Testis (tissue), 3 donors: ENCODE measurements around the gene CARMIL1. TPM values are rescaled to one million over a fixed set of nuclear protein-coding genes. Genes with fewer than 3 reads are reported as not detected.

Experiments used
- DNase-seq: peaks from one replicate; pipeline ENCODE4 v3.0.0-alpha.2; 2019
- H3K27ac ChIP-seq, 2 donors: fragments of 200-600 bp; sonication (generic); one replicate each; pipeline ENCODE4 v1.5.1; 2019
- H3K27me3 ChIP-seq: fragments of 200-600 bp; sonication (generic); one replicate; pipeline ENCODE4 v1.5.1; 2019
- H3K36me3 ChIP-seq: fragments of 200-600 bp; sonication (generic); one replicate; pipeline ENCODE4 v1.5.1; 2017; ENCODE audit warnings: low read depth; ENCODE audit errors: missing control alignments
- H3K4me1 ChIP-seq: fragments of 200-600 bp; sonication (generic); one replicate; pipeline ENCODE4 v1.5.1; 2019
- H3K4me3 ChIP-seq, 2 donors: fragments of 200-600 bp; sonication (generic); one replicate each; pipeline ENCODE4 v1.5.1; 2017 to 2019
- H3K9me3 ChIP-seq: fragments of 200-600 bp; sonication (generic); one replicate; pipeline ENCODE4 v1.5.1; 2017
- CTCF ChIP-seq, 3 experiments: fragments of 450-650 bp in 2 of 3; fragments of 200-600 bp in 1 of 3; sonication (generic) in 1 of 3; IDR thresholded peaks; one replicate each; pipeline ENCODE4 v1.5.1; 2016 to 2019; ENCODE audit warnings: antibody characterized with exemption in 3 of 3, mild to moderate bottlenecking in 2 of 3, moderate library complexity in 1 of 3
- POLR2A ChIP-seq: fragments of 450-650 bp; IDR thresholded peaks from one replicate; pipeline ENCODE4 v1.6.1; 2017; ENCODE audit warnings: antibody characterized with exemption, mild to moderate bottlenecking, moderate library complexity
- WGBS, 2 donors: methylation state at CpG; one replicate each; pipeline ENCODE4 v1.1.5; 2018; 5-methylcytosine and 5-hydroxymethylcytosine counted together
- intact Hi-C: fragments of 100-400 bp; cut with DNase I; formaldehyde crosslinking; loops from one replicate; pipeline ENCODE4 v1.15.1; 2023; ENCODE audit warnings: low total_unique reads
- polyA plus RNA-seq: library from polyadenylated mRNA; stranded (reverse); fragments of 350-450 nt; fragmentation: Illumina TruSeq; extraction: RNeasy Lipid Tissue Mini Kit (QIAGEN cat#74804); gene quantifications from one replicate; pipeline ENCODE4 v1.2.3, GENCODE V29; 2014; ENCODE audit warnings: low read depth, low replicate concordance; ENCODE audit not compliant: insufficient read depth
- total RNA-seq, 2 donors: library from RNA; depleted of rRNA; stranded (reverse); fragments of >200 nt; gene quantifications; one replicate each; pipeline ENCODE4 v1.2.3, GENCODE V29; 2016

The CARMIL1 gene
- total and polyA plus RNA-seq, 3 donors from 2014 or later, result 39.4 to 120 (median 108) TPM

DNA sequence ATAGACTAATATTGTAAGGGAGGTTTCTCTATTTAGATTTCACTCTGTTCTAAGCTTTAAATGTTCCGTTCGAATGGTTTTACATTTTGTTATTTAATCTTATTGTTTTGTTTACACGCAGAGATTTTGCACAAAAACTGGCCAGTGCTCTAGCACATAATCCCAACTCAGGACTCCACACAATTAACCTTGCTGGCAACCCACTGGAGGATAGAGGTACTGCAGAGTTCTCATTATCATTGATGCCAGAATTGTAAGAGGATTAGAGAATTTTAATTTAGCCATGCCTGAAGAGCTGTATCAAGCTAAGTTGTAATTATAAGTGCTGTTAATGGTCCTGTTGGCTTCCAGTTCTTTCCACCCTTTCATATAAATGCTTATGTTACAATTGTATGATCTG lies 193.1 kb downstream of the CARMIL1 start:
- Histone ChIP-seq H3K9me3 (no peaks in the 10 kb centered on the region), H3K36me3 (no peaks in the 10 kb centered on the region), H3K4me1 (peaks cover 5% of the 10 kb centered on the region), H3K27ac (no peak overlapping the region), H3K4me3 (no peak overlapping the region), H3K27me3 (no peaks in the 10 kb centered on the region)
- WGBS, 2 donors, result 74 to 75% methylated on average over 3 of the region's 3 CpGs
- intact Hi-C loops, result no loop called here
- no peak for TF ChIP-seq POLR2A
- peak in 2 of 3 experiments; percentile 21 to 22 for TF ChIP-seq CTCF (IDR thresholded peaks at IDR 0.05)
- no peak for DNase-seq

DNA sequence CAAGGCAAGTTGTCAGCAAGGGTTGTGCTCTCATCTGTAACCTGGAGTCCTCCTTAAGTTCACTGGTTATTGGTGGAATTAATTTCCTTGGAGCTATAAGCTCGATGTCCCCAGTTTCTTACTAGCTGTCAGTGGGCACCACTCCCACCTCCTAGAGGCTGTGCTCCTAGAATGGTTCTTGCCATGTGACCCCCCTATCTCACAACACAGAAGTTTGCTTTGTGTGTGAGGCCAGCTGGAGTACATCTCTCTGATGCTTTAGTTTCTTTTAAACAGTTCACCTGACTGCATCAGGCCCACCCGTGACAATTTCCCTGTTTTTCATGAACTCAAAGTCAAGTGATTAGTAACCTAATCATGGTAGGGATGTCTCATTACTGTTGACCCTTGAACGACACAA lies 193.7 kb downstream of the CARMIL1 start:
- no peaks in the 10 kb centered on the region for H3K27me3 ChIP-seq
- H3K9me3 ChIP-seq, result no peaks in the 10 kb centered on the region
- DNase-seq, result peak; percentile 34
- WGBS, 2 donors, result 58% methylated on average over 3 of the region's 3 CpGs
- no peak overlapping the region for H3K4me3 ChIP-seq
- TF ChIP-seq CTCF (IDR thresholded peaks at IDR 0.05) (no peak), POLR2A (no peak)
- peaks cover 5% of the 10 kb centered on the region for H3K4me1 ChIP-seq
- H3K27ac ChIP-seq, result peak overlapping the region in 1 of 2 donors; percentile 14
- H3K36me3 ChIP-seq, result no peaks in the 10 kb centered on the region
- intact Hi-C loops, result no loop called here

DNA sequence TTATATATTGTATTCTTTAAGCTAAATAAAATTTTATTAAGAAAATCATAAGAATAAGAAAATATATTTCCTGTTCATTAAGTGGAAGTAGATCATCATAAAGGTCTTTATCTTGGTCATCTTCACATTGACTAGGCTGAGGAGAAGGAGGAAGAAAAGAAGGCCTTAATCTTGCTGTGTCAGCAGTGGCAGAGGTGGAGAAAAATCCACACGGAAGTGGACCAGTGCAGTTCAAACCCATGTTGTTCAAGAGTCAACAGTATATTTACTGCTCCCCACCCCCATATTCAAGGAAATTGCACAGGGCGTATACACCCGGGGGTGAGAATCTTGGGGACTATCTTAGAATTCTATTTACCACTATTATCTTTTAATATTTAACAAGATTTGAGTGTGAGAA lies 194.3 kb downstream of the CARMIL1 start:
- WGBS, 2 donors, result 93 to 95% methylated on average over 3 of the region's 3 CpGs
- H3K4me3 ChIP-seq, result no peak overlapping the region
- no peaks in the 10 kb centered on the region for H3K9me3 ChIP-seq
- no peaks in the 10 kb centered on the region for H3K27me3 ChIP-seq
- peaks cover 5% of the 10 kb centered on the region for H3K4me1 ChIP-seq
- no peak overlapping the region for H3K27ac ChIP-seq
- no peak for TF ChIP-seq POLR2A
- TF ChIP-seq CTCF (IDR thresholded peaks at IDR 0.05), result no peak
- no peak for DNase-seq
- intact Hi-C loops, result no loop called here
- no peaks in the 10 kb centered on the region for H3K36me3 ChIP-seq

DNA sequence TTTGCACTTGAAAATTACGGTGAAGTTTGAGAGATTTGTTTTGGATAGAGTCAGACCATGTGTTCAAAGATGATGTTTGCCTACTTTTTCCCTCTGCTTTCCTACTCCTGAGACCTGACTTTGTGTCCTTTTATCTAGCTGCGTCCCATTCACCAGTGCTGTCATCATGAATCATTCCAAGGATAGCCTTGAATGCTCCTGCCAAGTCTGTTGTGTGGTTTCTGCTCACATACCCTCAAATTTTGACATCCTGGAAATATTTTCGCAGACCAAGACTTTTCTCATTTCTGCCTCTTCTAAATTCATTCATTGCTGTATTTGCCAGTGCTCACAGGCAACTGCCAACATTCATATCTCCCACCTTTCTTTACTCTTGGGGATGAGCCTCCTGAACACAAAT lies 197.0 kb downstream of the CARMIL1 start:
- H3K4me1 ChIP-seq, result peaks cover 5% of the 10 kb centered on the region
- WGBS, 2 donors, result 58 to 69% methylated on average over 3 of the region's 3 CpGs
- intact Hi-C loops, result no loop called here
- H3K27ac ChIP-seq, result no peak overlapping the region
- H3K36me3 ChIP-seq, result no peaks in the 10 kb centered on the region
- no peak for TF ChIP-seq POLR2A
- no peak for TF ChIP-seq CTCF (IDR thresholded peaks at IDR 0.05)
- no peaks in the 10 kb centered on the region for H3K9me3 ChIP-seq
- no peaks in the 10 kb centered on the region for H3K27me3 ChIP-seq
- no peak overlapping the region for H3K4me3 ChIP-seq
- no peak for DNase-seq

DNA sequence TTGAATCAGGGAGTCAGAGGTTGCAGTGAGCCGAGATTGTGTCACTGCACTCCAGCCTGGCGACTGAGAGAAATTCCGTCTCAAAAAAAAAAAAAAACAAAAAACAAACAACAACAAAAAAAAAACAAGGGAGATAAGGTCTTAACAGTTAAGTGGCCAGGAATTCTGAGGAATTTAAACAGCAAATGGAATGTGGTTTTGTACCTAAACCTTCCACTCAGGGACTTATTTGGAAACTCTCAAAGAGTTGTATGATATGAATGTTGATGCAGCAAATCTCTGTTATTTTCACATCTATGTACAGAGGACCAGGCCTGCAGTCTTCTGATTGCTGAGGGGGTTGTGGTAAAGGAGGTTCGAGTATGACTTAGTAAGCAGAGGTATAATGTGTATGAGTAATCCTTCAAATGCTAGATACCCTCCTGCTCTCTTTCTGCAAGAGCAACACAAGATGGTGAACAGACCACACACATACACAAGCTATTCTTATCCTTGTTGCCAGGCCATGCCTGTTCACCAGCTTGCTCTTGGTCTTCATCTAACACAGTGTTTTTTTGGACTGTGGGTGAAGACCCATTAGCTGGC lies 197.9 kb downstream of the CARMIL1 start:
- H3K9me3 ChIP-seq, result no peaks in the 10 kb centered on the region
- 59 to 70% methylated on average over 4 of the region's 4 CpGs for WGBS, 2 donors
- intact Hi-C loops, result no loop called here
- no peak for DNase-seq
- TF ChIP-seq POLR2A (no peak), CTCF (IDR thresholded peaks at IDR 0.05) (no peak)
- H3K27me3 ChIP-seq, result no peaks in the 10 kb centered on the region
- H3K36me3 ChIP-seq, result no peaks in the 10 kb centered on the region
- no peak overlapping the region for H3K4me3 ChIP-seq
- H3K27ac ChIP-seq, result no peak overlapping the region
- H3K4me1 ChIP-seq, result peaks cover 5% of the 10 kb centered on the region
